SK-N-MC (cell line): ENCODE results near the gene CCDC27.

Source experiments
- DNase-seq: peaks from one replicate; pipeline ENCODE4 v3.0.0-alpha.2; 2011; ENCODE audit warnings: low read depth, low spot score
- H3K27ac ChIP-seq: fragments of 200-600 bp; sonication (generic); 2 replicates; pipeline ENCODE4 v1.5.1; 2016; ENCODE audit warnings: mixed run types
- H3K36me3 ChIP-seq: fragments of 200-600 bp; sonication (generic); 2 replicates; pipeline ENCODE4 v1.6.1; 2017; ENCODE audit warnings: antibody characterized with exemption, low read length, mixed read lengths; ENCODE audit not compliant: insufficient read depth
- H3K4me3 ChIP-seq: fragments of 200-600 bp; sonication (generic); 2 replicates; pipeline ENCODE4 v1.5.1; 2016
- H3K9ac ChIP-seq: fragments of 200-600 bp; sonication (generic); 2 replicates; pipeline ENCODE4 v1.8.0; 2017; ENCODE audit warnings: mixed run types, mixed read lengths; ENCODE audit not compliant: insufficient read length
- H3K9me3 ChIP-seq: fragments of 200-600 bp; sonication (generic); 2 replicates; pipeline ENCODE4 v1.6.1; 2017; ENCODE audit warnings: low read depth, mild to moderate bottlenecking, antibody characterized with exemption, low read length, moderate library complexity, mixed read lengths
- EZH2 ChIP-seq: fragments of 200-600 bp; sonication (generic); IDR thresholded peaks from one replicate; pipeline ENCODE4 v1.6.1; 2017; ENCODE audit warnings: antibody characterized with exemption
- FOXP2 ChIP-seq: optimal IDR thresholded peaks from 2 replicates; pipeline ENCODE3; 2011; ENCODE audit warnings: mild to moderate bottlenecking, moderate library complexity; ENCODE audit not compliant: insufficient read depth; ENCODE audit errors: extremely low read length, control extremely low read depth
- POLR2AphosphoS5 ChIP-seq: IDR thresholded peaks from 2 replicates; pipeline ENCODE4 v1.6.1; 2012; ENCODE audit warnings: mild to moderate bottlenecking, low read depth, low read length, borderline replicate concordance

Gene CCDC27

DNA sequence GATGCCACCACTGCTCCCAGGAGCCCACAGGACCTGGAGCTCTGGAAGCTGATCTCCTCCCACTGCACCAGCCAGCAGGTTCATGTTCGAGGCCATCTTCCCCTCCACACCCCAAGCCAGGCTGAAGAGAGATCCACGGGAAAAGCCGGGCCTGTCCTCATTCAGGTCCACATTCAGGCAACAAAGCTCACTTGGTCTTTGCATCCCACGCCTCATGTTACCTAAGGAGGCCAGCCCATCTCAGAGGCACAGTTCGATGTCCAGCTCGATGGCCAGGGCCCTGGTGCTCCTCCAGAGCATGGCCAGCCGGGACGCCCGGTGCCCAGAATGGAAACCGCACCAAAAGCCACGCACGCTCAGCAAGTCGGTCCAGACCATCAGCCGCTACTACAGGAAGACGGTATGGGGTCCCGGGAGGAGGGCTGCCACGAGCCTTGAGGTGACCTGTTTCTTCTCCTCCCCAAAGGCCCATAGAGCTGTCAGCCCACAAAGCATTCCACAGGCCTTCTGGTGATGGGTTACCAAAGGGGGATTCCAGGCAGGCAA lies at the start of gene CCDC27:
Gene CCDC27 (plus strand): TSS at position 51 of the 546 bp plus-strand sequence. CDS start 32 bp downstream, at position 83.
- H3K9me3 ChIP-seq, result no peaks in the 10 kb centered on the region
- H3K9ac ChIP-seq, result no peak within 1 kb of the TSS
- no peak within 1 kb of the TSS for H3K27ac ChIP-seq
- H3K36me3 ChIP-seq, result no peaks in the 10 kb centered on the region
- no peak for TF ChIP-seq POLR2AphosphoS5
- no peak for DNase-seq
- no peak within 1 kb of the TSS for H3K4me3 ChIP-seq

DNA sequence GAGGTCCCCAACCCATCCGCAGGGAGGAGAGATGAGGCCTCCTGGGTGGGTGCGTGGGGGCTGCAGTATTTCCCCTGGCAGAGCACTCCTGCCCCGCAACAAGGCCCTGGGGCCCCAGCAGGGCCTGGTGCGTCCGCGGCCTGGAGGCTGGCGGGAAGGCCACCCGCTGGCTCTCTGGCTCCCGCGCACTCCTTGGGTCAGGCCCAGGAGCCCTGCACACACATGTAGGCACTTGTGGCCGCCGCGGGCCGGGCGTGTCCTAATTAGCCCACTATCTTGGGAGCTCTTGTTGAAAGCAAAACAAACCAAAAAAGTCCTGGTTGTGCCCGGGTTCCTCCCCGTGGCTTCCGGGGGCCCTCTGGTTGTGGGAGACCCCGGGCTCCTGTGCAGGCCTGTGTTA lies 49.7 kb upstream of the CCDC27 start:
- TF ChIP-seq POLR2AphosphoS5, result no peak
- TF ChIP-seq FOXP2, result no peak
- TF ChIP-seq EZH2, result no peak
- Histone ChIP-seq H3K9me3 (no peaks in the 10 kb centered on the region), H3K36me3 (no peaks in the 10 kb centered on the region), H3K4me3 (no peak overlapping the region), H3K9ac (no peak overlapping the region), H3K27ac (no peak overlapping the region)
- no peak for DNase-seq

DNA sequence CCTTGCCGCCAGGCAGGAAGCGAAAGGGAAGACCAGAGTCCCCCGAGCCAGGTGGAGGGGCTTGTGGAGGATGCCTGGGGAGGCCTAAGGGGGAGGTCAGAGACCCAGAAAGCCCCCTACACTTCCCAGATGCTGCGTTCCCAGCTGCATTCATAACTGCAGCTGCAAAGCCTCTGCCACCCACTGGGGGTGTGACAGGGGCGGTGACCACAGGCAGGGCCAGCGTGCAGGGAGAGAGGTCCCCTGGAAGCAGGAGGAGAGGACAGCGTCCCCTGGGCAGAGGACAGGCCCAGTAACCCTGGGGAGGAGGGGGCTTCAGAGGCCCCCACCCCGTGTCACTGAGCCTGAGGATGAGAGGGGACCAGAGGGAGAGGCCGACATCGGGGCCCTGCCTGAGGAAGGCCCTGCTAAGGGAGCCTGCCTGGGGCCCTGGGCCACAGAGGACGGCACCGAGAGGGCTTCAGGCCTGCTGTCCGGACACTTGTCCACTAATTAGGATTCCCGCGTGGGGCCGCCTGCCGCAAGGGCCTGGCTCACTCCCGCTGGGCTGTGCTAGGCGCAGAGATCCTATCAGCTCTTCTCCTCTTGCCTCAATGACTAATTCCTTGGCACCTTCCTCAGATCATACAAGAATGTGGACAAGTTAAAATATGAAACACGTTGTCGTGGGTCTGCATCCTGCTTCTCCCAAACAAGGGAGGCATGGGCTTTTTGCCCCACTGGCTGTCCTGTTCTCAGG lies 49.1 kb upstream of the CCDC27 start:
- no peaks in the 10 kb centered on the region for H3K9me3 ChIP-seq
- TF ChIP-seq EZH2 (no peak), FOXP2 (no peak), POLR2AphosphoS5 (no peak)

DNA sequence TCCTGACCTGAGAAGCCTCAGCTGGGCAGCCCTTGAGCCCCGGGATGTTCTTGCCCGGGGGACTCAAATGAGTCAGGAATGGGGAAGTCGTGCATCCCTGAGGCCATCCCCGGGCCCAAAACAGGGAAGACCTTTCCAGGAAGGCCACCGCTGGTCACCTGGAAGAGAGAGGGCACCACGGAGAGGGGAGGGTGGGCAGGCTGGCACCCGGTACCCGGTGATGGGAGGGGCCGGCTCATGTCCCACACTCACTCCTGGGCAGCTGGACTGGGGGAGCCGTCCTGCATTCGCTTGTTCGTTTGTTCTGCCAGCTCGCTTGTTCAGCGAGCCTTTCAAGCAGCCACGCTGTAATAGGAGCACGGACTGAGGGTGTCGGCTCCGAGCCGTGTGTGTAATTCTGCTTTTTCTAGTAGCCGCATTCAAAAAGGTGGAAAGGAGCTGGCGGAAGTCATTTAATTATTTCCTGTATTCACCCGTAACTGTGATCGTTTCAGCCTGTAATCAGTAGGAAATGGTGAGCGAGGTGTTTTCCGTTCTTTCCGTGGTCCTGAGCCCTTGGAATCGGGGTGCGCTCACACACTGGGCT lies 48.4 kb upstream of the CCDC27 start:
- H3K9ac ChIP-seq, result no peak overlapping the region
- no peak for TF ChIP-seq FOXP2

More for the DNA sequence above, 49.1 kb upstream of the CCDC27 start:
- H3K36me3 ChIP-seq, result no peaks in the 10 kb centered on the region
- H3K4me3 ChIP-seq, result no peak overlapping the region
- no peak overlapping the region for H3K27ac ChIP-seq
- DNase-seq, result no peak
- H3K9ac ChIP-seq, result no peak overlapping the region

DNA sequence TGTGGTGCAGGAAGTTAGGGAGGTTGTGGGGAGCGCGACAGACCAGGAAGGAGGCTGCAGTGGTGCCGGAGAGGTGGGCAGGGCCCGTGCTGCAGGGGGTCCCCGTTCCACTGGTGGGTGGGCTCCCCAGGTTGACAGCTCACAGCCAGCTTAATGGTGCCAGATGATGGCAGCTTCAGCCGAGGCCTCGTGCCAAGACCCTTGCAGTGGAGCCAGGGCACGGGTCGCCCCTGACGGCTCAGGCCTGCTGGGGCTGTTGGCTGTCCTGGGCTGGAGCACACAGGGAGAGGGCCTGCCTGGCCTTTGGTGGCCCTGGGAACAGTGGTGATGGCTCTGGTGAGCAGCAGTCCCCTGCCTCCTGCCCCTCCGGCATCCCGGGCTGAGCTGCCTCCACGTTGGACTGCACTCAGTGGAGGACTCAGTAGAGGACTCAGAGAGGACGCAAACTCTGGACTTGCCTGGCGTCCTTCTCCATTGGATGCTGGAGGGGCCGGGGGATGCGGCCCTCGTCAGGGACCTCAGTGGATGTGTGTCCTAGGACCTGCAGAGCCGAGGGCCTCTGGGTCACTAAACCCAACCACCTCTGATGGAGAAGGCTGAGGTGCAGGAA lies 46.8 kb upstream of the CCDC27 start:
- DNase-seq, result no peak
- H3K9ac ChIP-seq, result no peak overlapping the region
- no peaks in the 10 kb centered on the region for H3K9me3 ChIP-seq
- no peak overlapping the region for H3K27ac ChIP-seq
- H3K4me3 ChIP-seq, result no peak overlapping the region
- TF ChIP-seq EZH2 (peak; percentile 44), FOXP2 (no peak), POLR2AphosphoS5 (no peak)
- H3K36me3 ChIP-seq, result no peaks in the 10 kb centered on the region

More for the DNA sequence above, 48.4 kb upstream of the CCDC27 start:
- Histone ChIP-seq H3K4me3 (no peak overlapping the region), H3K27ac (no peak overlapping the region), H3K36me3 (no peaks in the 10 kb centered on the region), H3K9me3 (no peaks in the 10 kb centered on the region)
- no peak for DNase-seq

DNA sequence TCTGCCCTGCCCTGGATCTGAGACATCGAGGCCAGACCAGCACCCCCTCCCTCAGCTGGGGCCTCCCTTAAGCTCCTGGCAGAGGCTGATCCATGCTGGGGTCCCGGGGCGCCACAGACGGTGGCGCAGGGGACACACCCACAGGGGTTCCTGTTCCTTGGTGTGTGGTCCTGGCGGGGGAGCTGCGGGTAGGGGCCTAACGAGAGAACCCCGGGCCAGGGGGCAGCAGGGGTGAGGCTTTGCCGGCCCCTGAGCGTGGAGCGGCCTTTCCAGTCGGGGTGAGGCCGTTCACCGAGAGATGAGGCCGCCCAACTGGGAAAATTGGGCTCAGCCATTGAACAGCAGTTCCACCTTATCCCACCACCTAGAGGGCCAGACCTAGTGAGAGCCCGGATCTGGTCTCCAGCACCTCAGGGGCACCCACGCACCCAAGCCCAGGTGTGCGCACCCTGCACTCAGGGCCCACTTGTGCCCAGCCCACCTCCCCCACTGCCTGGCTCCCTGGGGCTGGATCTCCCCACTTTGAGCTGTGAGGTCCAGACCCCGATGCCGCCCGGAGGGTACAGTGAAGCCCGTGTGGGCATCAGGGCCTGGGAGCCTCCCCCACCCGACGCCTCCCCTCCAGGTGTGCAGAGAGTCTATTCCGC lies 45.5 kb upstream of the CCDC27 start:
- no peaks in the 10 kb centered on the region for H3K36me3 ChIP-seq
- no peak overlapping the region for H3K4me3 ChIP-seq
- DNase-seq, result no peak
- no peak overlapping the region for H3K9ac ChIP-seq
- TF ChIP-seq POLR2AphosphoS5 (no peak), FOXP2 (no peak), EZH2 (no peak)
- no peak overlapping the region for H3K27ac ChIP-seq
- H3K9me3 ChIP-seq, result no peaks in the 10 kb centered on the region

DNA sequence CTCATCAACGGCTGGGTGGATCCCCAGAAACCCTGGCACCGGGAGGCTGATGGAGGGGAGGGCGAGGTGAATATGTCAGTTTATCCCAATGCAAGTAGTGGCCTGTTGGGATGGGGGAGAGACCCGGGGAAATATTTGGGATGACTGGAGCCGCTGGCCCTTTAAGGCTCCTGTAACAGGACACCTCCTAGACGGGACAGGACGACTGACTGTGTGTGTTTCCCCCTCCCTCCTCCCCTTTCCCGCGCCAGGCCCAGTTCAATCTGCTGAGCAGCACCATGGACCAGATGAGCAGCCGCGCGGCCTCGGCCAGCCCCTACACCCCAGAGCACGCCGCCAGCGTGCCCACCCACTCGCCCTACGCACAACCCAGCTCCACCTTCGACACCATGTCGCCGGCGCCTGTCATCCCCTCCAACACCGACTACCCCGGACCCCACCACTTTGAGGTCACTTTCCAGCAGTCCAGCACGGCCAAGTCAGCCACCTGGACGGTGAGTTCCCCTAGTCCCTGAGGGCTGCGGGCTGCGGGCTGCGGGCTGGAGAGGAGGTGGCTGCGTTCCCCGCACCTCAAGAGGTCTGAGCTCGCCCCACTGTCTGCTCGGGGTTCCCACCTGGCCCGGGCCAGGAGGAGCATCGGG lies 44.8 kb upstream of the CCDC27 start:
- H3K27ac ChIP-seq, result no peak overlapping the region
- H3K36me3 ChIP-seq, result no peaks in the 10 kb centered on the region
- no peaks in the 10 kb centered on the region for H3K9me3 ChIP-seq
- no peak overlapping the region for H3K9ac ChIP-seq
- no peak for TF ChIP-seq POLR2AphosphoS5
- no peak for TF ChIP-seq FOXP2
- TF ChIP-seq EZH2, result no peak
- no peak overlapping the region for H3K4me3 ChIP-seq
- no peak for DNase-seq

DNA sequence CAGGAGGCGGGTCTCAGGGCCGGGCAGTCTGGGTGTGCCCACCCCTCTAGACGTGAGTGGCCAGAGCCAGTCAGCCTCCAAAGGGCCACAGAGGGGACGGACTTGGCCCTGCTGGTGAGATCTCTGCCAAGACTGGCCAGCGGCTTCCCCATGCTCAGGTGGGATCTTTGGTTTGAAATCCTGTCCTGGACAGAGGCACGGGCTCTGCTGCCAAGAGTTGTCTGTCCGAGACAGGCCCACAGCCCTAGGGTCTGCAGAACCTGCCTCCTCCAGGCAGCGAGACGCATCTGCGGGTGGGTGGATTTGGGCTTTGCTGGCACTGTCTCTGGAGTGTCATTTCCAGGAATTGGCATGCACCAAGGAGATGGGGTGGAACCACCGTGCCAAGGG lies 44.3 kb upstream of the CCDC27 start:
- Histone ChIP-seq H3K27ac (no peak overlapping the region), H3K9me3 (no peaks in the 10 kb centered on the region), H3K36me3 (no peaks in the 10 kb centered on the region), H3K9ac (no peak overlapping the region), H3K4me3 (no peak overlapping the region)
- TF ChIP-seq POLR2AphosphoS5 (no peak), EZH2 (peak; percentile 43)
- no peak for DNase-seq
